T-cell (primary cell): ENCODE data around the gene UBE3A. TPM values are rescaled to one million over a fixed set of nuclear protein-coding genes. Genes with fewer than 3 reads are reported as not detected.
"Not testable (repeated sequence)": the region's sequence is repeated elsewhere in the genome, so short reads cannot be mapped to it uniquely, and the experiment has no call there.

Source experiments
- ATAC-seq, 4 experiments: fragments of 200-7000 bp in 3 of 4; fragments of 150-1000 bp in 1 of 4; cut with Tn5 transposase; replicated peaks in 1 of 4; 1 replicate in 3 of 4; 2 replicates in 1 of 4; pipeline ENCODE4 v1.10.0; 2021; ENCODE audit warnings: moderate library complexity in 3 of 4, mild to moderate bottlenecking in 2 of 4, moderate number of reproducible peaks in 1 of 4
- CTCF ChIA-PET, 2 donors: fragments of 300-600 bp; sonication (Branson Sonifier 250); formaldehyde crosslinking; loops; one replicate each; lab custom pipeline; 2022; ENCODE audit warnings: antibody characterized with exemption in 2 of 2; lab: Charles Lee
- POLR2A ChIA-PET, 2 donors: fragments of 300-600 bp; sonication (Branson Sonifier 250); formaldehyde crosslinking; loops; one replicate each; lab custom pipeline; 2022; ENCODE audit warnings: antibody characterized with exemption in 2 of 2; lab: Charles Lee
- DNase-seq, 35 experiments: peaks; one replicate each; pipeline versions ENCODE4 v3.0.0 to v3.0.0-alpha.2; 2013 to 2023
- H3K27ac ChIP-seq: one replicate; pipeline ENCODE4 v1.5.1; 2013; ENCODE audit warnings: low read length
- H3K27me3 ChIP-seq, 2 experiments: replicated peaks in 1 of 2; 1 replicate in 1 of 2; 2 replicates in 1 of 2; pipeline versions ENCODE4 v1.6.1 to v1.7.0; 2013; ENCODE audit warnings: low read length in 1 of 2, mixed read lengths in 1 of 2; ENCODE audit not compliant: control insufficient read depth in 2 of 2, insufficient read depth in 2 of 2; ENCODE audit errors: extremely low read depth in 1 of 2
- H3K36me3 ChIP-seq, 2 donors: 1 replicate in 1 of 2; 2 replicates in 1 of 2; pipeline versions ENCODE4 v1.6.1 to v1.7.0; 2013; ENCODE audit warnings: low read length in 1 of 2; ENCODE audit not compliant: control insufficient read depth in 2 of 2, insufficient read depth in 1 of 2; ENCODE audit errors: extremely low read depth in 1 of 2
- H3K4me1 ChIP-seq, 2 experiments: 1 replicate in 1 of 2; 2 replicates in 1 of 2; pipeline versions ENCODE4 v1.6.1 to v1.7.0; 2013; ENCODE audit warnings: low read length in 2 of 2, mixed read lengths in 1 of 2; ENCODE audit not compliant: insufficient read depth in 2 of 2, control insufficient read depth in 1 of 2; ENCODE audit errors: extremely low read depth in 1 of 2
- H3K4me3 ChIP-seq, 2 donors: 1 replicate in 1 of 2; 2 replicates in 1 of 2; pipeline versions ENCODE4 v1.5.1 to v1.7.0; 2013; ENCODE audit warnings: mild to moderate bottlenecking in 2 of 2, low read length in 1 of 2, moderate library complexity in 1 of 2; ENCODE audit not compliant: control insufficient read depth in 1 of 2; ENCODE audit errors: extremely low read depth in 1 of 2
- H3K9me3 ChIP-seq: 2 replicates; pipeline ENCODE4 v1.7.0; 2013
- H3K27ac Mint-ChIP-seq, 2 donors: one replicate each; pipeline ENCODE4 v1.8.0; 2020 to 2021; ENCODE audit warnings: mild to moderate bottlenecking in 2 of 2, mixed read lengths in 2 of 2
- H3K27me3 Mint-ChIP-seq, 2 donors: one replicate each; pipeline ENCODE4 v1.8.0; 2021 to 2022; ENCODE audit warnings: mixed read lengths in 2 of 2
- H3K36me3 Mint-ChIP-seq: one replicate; pipeline ENCODE4 v1.8.0; 2021; ENCODE audit warnings: mixed read lengths
- H3K4me1 Mint-ChIP-seq, 3 donors: one replicate each; pipeline ENCODE4 v1.8.0; 2020 to 2022; ENCODE audit warnings: mixed read lengths in 3 of 3, mild to moderate bottlenecking in 1 of 3
- H3K4me3 Mint-ChIP-seq, 3 donors: one replicate each; pipeline ENCODE4 v1.8.0; 2020 to 2022; ENCODE audit warnings: mild to moderate bottlenecking in 3 of 3, mixed read lengths in 3 of 3, moderate library complexity in 3 of 3
- H3K9me3 Mint-ChIP-seq, 3 donors: one replicate each; pipeline ENCODE4 v1.8.0; 2020 to 2022; ENCODE audit warnings: mixed read lengths in 3 of 3
- WGBS: methylation state at CpG from one replicate; pipeline ENCODE4 v1.1.5; 2013; ENCODE audit warnings: missing lambda C conversion rate; ENCODE audit not compliant: insufficient coverage; 5-methylcytosine and 5-hydroxymethylcytosine counted together
- total RNA-seq, 35 experiments: library from RNA in 6 of 35; stranded (reverse) in 6 of 35; fragments of 120-200 nt in 1 of 35; gene quantifications; one replicate each; pipeline versions ENCODE4 v1.2.1 to v1.2.4 and lab custom pipeline; 2013 to 2026

Gene UBE3A
- total RNA-seq, 5 donors from 2014 or later (not counting 1 experiment from before 2014, with no cell fraction given), result 115 to 119 (median 118) TPM

GRCh38 chr15:25456196-25456595 is 17.4 kb upstream of the UBE3A start:
- Histone ChIP-seq H3K4me3 (no peak overlapping the region), H3K36me3 (no peaks in the 10 kb centered on the region), H3K4me1 (no peaks in the 10 kb centered on the region), H3K9me3 (no peaks in the 10 kb centered on the region), H3K27ac (no peak overlapping the region), H3K27me3 (no peaks in the 10 kb centered on the region)
- ATAC-seq (no peak), DNase-seq (no peak)
- Mint-ChIP-seq H3K27me3 (no peaks in the 10 kb centered on the region), H3K4me1 (no peaks in the 10 kb centered on the region), H3K9me3 (peaks cover 3 to 4% (median 4%) of the 10 kb centered on the region in 3 donors), H3K27ac (no peak overlapping the region), H3K4me3 (no peak overlapping the region), H3K36me3 (no peaks in the 10 kb centered on the region)
- ChIA-PET CTCF (no interaction called here), POLR2A (no interaction called here)
- WGBS, result no CpG with 5 or more reads among the region's 3 CpGs

- Histone ChIP-seq H3K4me3 (no peak overlapping the region), H3K27me3 (no peaks in the 10 kb centered on the region), H3K36me3 (no peaks in the 10 kb centered on the region), H3K4me1 (no peaks in the 10 kb centered on the region), H3K9me3 (no peaks in the 10 kb centered on the region), H3K27ac (no peak overlapping the region)
- Mint-ChIP-seq H3K27me3 (no peaks in the 10 kb centered on the region), H3K36me3 (no peaks in the 10 kb centered on the region), H3K4me3 (no peak overlapping the region), H3K4me1 (no peaks in the 10 kb centered on the region), H3K27ac (no peak overlapping the region), H3K9me3 (peaks cover 4 to 11% (median 11%) of the 10 kb centered on the region in 3 donors)
- DNase-seq (no peak), ATAC-seq (no peak)
- no CpG with 5 or more reads among the region's 3 CpGs for WGBS
- ChIA-PET POLR2A (no interaction called here), CTCF (no interaction called here)
Measured at GRCh38 chr15:25455226-25455625, 16.4 kb upstream of the UBE3A start.

- Mint-ChIP-seq H3K4me3 (no peak overlapping the region), H3K27ac (no peak overlapping the region), H3K27me3 (no peaks in the 10 kb centered on the region), H3K9me3 (peaks cover 4 to 15% (median 13%) of the 10 kb centered on the region in 3 donors), H3K36me3 (no peaks in the 10 kb centered on the region), H3K4me1 (no peaks in the 10 kb centered on the region)
- no peak for ATAC-seq
- ChIA-PET CTCF (no interaction called here), POLR2A (no interaction called here)
- H3K27me3 ChIP-seq, result no peaks in the 10 kb centered on the region
- no peaks in the 10 kb centered on the region for H3K4me1 ChIP-seq
- H3K4me3 ChIP-seq, result no peak overlapping the region
- no CpG with 5 or more reads among the region's 2 CpGs for WGBS
- DNase-seq, result no peak
- no peak overlapping the region for H3K27ac ChIP-seq
- H3K9me3 ChIP-seq, result no peaks in the 10 kb centered on the region
- H3K36me3 ChIP-seq, result no peaks in the 10 kb centered on the region
Measured at GRCh38 chr15:25454771-25455170, 15.9 kb upstream of the UBE3A start.

- H3K27me3 Mint-ChIP-seq, H3K4me1 ChIP-seq, H3K4me3 ChIP-seq, H3K9me3 ChIP-seq, H3K27me3 ChIP-seq, H3K4me3 Mint-ChIP-seq, DNase-seq, H3K36me3 Mint-ChIP-seq, H3K27ac ChIP-seq, ATAC-seq, POLR2A ChIA-PET, H3K36me3 ChIP-seq, H3K27ac Mint-ChIP-seq, H3K4me1 Mint-ChIP-seq: not testable (repeated sequence)
- CTCF ChIA-PET, result interaction anchor here in 1 of 2 donors (0.7 kb wide), 1 partner anchor 37 kb away, joined by 3 read pairs; no protein-coding TSS in a partner anchor
- WGBS, result no CpG with 5 or more reads among the region's 5 CpGs
- peaks cover 4 to 15% (median 13%) of the 10 kb centered on the region in 3 donors for H3K9me3 Mint-ChIP-seq
Measured at GRCh38 chr15:25453246-25453645, 14.4 kb upstream of the UBE3A start.

GRCh38 chr15:25451501-25451900 is 12.7 kb upstream of the UBE3A start:
- Histone ChIP-seq H3K36me3 (no peaks in the 10 kb centered on the region), H3K27ac (no peak overlapping the region), H3K9me3 (no peaks in the 10 kb centered on the region), H3K4me1 (no peaks in the 10 kb centered on the region), H3K4me3 (no peak overlapping the region), H3K27me3 (peaks cover 0 to 3% of the 10 kb centered on the region in 2 experiments)
- Mint-ChIP-seq H3K4me3 (no peak overlapping the region), H3K27me3 (peaks cover 11 to 12% of the 10 kb centered on the region in 2 donors), H3K4me1 (no peaks in the 10 kb centered on the region), H3K9me3 (peaks cover 4 to 15% (median 13%) of the 10 kb centered on the region in 3 donors), H3K36me3 (no peaks in the 10 kb centered on the region), H3K27ac (no peak overlapping the region)
- ATAC-seq (no peak), DNase-seq (no peak)
- ChIA-PET CTCF (no interaction called here), POLR2A (no interaction called here)
- no CpG with 5 or more reads among the region's 1 CpG for WGBS

GRCh38 chr15:25450163-25450562 is 11.3 kb upstream of the UBE3A start:
- H3K4me3 ChIP-seq, result no peak overlapping the region
- no peaks in the 10 kb centered on the region for H3K9me3 ChIP-seq
- Mint-ChIP-seq H3K4me3 (no peak overlapping the region), H3K27me3 (peaks cover 12 to 17% of the 10 kb centered on the region in 2 donors), H3K27ac (no peak overlapping the region), H3K9me3 (peaks cover 4 to 15% (median 13%) of the 10 kb centered on the region in 3 donors), H3K36me3 (no peaks in the 10 kb centered on the region), H3K4me1 (no peaks in the 10 kb centered on the region)
- H3K4me1 ChIP-seq, result no peaks in the 10 kb centered on the region
- no peak overlapping the region for H3K27ac ChIP-seq
- ChIA-PET CTCF (no interaction called here), POLR2A (interaction anchor here in 1 of 2 donors (0.5 to 1.1 kb wide), 2 partner anchors 8 to 23 kb away, joined by 3 read pairs; no protein-coding TSS in a partner anchor)
- H3K27me3 ChIP-seq, result peaks cover 0 to 3% of the 10 kb centered on the region in 2 experiments
- no peak for DNase-seq
- no peak for ATAC-seq
- WGBS, result no CpG with 5 or more reads among the region's 1 CpG
- H3K36me3 ChIP-seq, result no peaks in the 10 kb centered on the region
